HepG2 (cell line): ENCODE data around the gene FITM2.
A peak's percentile ranks its signal among the peaks of the same experiment; 100 is the strongest.

Source experiments
- ESRRA ChIP-seq: sonication (generic); formaldehyde crosslinking; IDR thresholded peaks from 2 replicates; pipeline ENCODE4 v1.5.1; 2020; ENCODE audit warnings: mild to moderate bottlenecking, low read depth, missing genetic modification reagents
- ETV5 ChIP-seq: IDR thresholded peaks from 2 replicates; pipeline ENCODE4 v1.6.1; 2018; ENCODE audit warnings: missing biosample characterization, missing genetic modification reagents, inconsistent platforms, borderline replicate concordance
- KDM5A ChIP-seq: fragments of 200-600 bp; sonication (generic); IDR thresholded peaks from 2 replicates; pipeline ENCODE4 v1.7.0; 2018; ENCODE audit warnings: antibody characterized with exemption, mild to moderate bottlenecking, low read length, borderline replicate concordance
- POLR2A ChIP-seq, 2 experiments: IDR thresholded peaks; 2 replicates each; pipeline ENCODE4 v1.6.1; 2011; ENCODE audit warnings: low read depth in 2 of 2, low read length in 2 of 2, mild to moderate bottlenecking in 1 of 2, moderate library complexity in 1 of 2; ENCODE audit not compliant: insufficient read depth in 1 of 2
- RFX5 ChIP-seq: IDR thresholded peaks from 2 replicates; pipeline ENCODE4 v1.6.1; 2011; ENCODE audit warnings: low read depth, low read length, improper control_type of control experiment
- SP4 ChIP-seq: sonication (generic); formaldehyde crosslinking; IDR thresholded peaks from 2 replicates; pipeline ENCODE4 v1.8.1; 2023; ENCODE audit warnings: mild to moderate bottlenecking, missing genetic modification reagents
- SRY ChIP-seq: sonication (generic); formaldehyde crosslinking; IDR thresholded peaks from 2 replicates; pipeline ENCODE4 v1.8.0; 2022; ENCODE audit warnings: mild to moderate bottlenecking, missing genetic modification reagents

GRCh38 chr20:44355498-44356352, 44.7 kb upstream of the FITM2 start, which contains the start of gene HNF4A:
- TF ChIP-seq KDM5A (peak; percentile 28; the same call in 1 of the 2 replicates), SP4 (peak; percentile 27), ESRRA (CRISPR knock-in tag) (peak; percentile 78), RFX5 (peak; percentile 30; the same call in 1 of the 2 replicates), POLR2A (IDR thresholded peaks at IDR 0.05; ENCODE audit: insufficient read depth in 1 of 2, low read depth in 2 of 2, low read length in 2 of 2) (peak; percentile 85 to 98), ETV5 (CRISPR knock-in tag) (peak; percentile 53; the same call in 1 of the 2 replicates), SRY (CRISPR knock-in tag) (peak; percentile 55; the same call in 1 of the 2 replicates)
